Smooth muscle cell (in vitro differentiated cells): Measurements from ENCODE around the gene MAP3K10. TPM values are rescaled to one million over a fixed set of nuclear protein-coding genes. Genes with fewer than 3 reads are reported as not detected.

Source experiments
- DNase-seq: peaks from one replicate; lab custom pipeline; 2025; ENCODE audit not compliant: unreplicated experiment; lab: John Stamatoyannopoulos, UW
- H2AFZ ChIP-seq: fragments of 200-600 bp; sonication (generic); 2 replicates; pipeline ENCODE4 v1.6.0; 2016; ENCODE audit warnings: antibody characterized with exemption, low read depth, mild to moderate bottlenecking
- H3F3A ChIP-seq: fragments of 200-600 bp; sonication (generic); 2 replicates; pipeline ENCODE4 v1.6.0; 2017; ENCODE audit warnings: antibody characterized with exemption, low read depth
- H3K27ac ChIP-seq: fragments of 200-600 bp; sonication (generic); 2 replicates; pipeline ENCODE4 v1.5.1; 2016; ENCODE audit warnings: low read depth, mild to moderate bottlenecking
- H3K27me3 ChIP-seq: fragments of 200-600 bp; sonication (generic); 2 replicates; pipeline ENCODE4 v1.6.1; 2016; ENCODE audit warnings: low read depth, mild to moderate bottlenecking
- H3K36me3 ChIP-seq: fragments of 200-600 bp; sonication (generic); 2 replicates; pipeline ENCODE4 v1.5.1; 2016; ENCODE audit warnings: low read depth
- H3K4me1 ChIP-seq: fragments of 200-600 bp; sonication (generic); 2 replicates; pipeline ENCODE4 v1.5.1; 2016; ENCODE audit warnings: low read depth
- H3K4me2 ChIP-seq: fragments of 200-600 bp; sonication (generic); 2 replicates; pipeline ENCODE4 v1.6.0; 2016; ENCODE audit warnings: mild to moderate bottlenecking
- H3K4me3 ChIP-seq: fragments of 200-600 bp; sonication (generic); 2 replicates; pipeline ENCODE4 v1.5.1; 2016; ENCODE audit warnings: mild to moderate bottlenecking
- H3K79me2 ChIP-seq: fragments of 200-600 bp; sonication (generic); 2 replicates; pipeline ENCODE4 v1.6.0; 2016; ENCODE audit warnings: low read depth, mild to moderate bottlenecking
- H3K9ac ChIP-seq: fragments of 200-600 bp; sonication (generic); 2 replicates; pipeline ENCODE4 v1.6.0; 2016; ENCODE audit warnings: low read depth
- H3K9me3 ChIP-seq: fragments of 200-600 bp; sonication (generic); replicated peaks from 2 replicates; pipeline ENCODE4 v1.5.1; 2016; ENCODE audit warnings: low read depth
- H4K20me1 ChIP-seq: fragments of 200-600 bp; sonication (generic); 2 replicates; pipeline ENCODE4 v1.6.0; 2016; ENCODE audit warnings: low read depth
- WGBS: methylation state at CpG from one replicate; pipeline ENCODE4 v1.1.7; 2016; ENCODE audit warnings: low lambda C conversion rate; 5-methylcytosine and 5-hydroxymethylcytosine counted together
- polyA plus RNA-seq: library from polyadenylated mRNA; unstranded; fragments of >200 nt; fragmentation: Nextera tagmentation; extraction: Ambion mirVana; gene quantifications from 2 replicates; pipeline ENCODE4 v1.2.1, GENCODE V29; 2016
- total RNA-seq: library from RNA; depleted of rRNA; stranded (reverse); fragments of >200 nt; gene quantifications from 2 replicates; pipeline ENCODE4 v1.2.3, GENCODE V29; 2014
- TF ChIP-seq, protein P1 (sequence below): fragments of 200-600 bp; sonication (generic); IDR thresholded peaks from 2 replicates; pipeline ENCODE4 v1.5.1; 2017; ENCODE audit warnings: borderline replicate concordance, mild to moderate bottlenecking, antibody characterized with exemption; ENCODE audit not compliant: insufficient read depth, poor library complexity, severe bottlenecking

The MAP3K10 gene
- total and polyA plus RNA-seq, 2 experiments from 2014 or later: 4.4 to 7.8 TPM

GRCh38 chr19:40205760-40206159 is 14.5 kb downstream of the MAP3K10 start:
- Histone ChIP-seq H3K4me2 (no peak overlapping the region), H3K9me3 (no peaks in the 10 kb centered on the region), H3K9ac (no peak overlapping the region), H3K4me3 (no peak overlapping the region), H3K79me2 (no peaks in the 10 kb centered on the region), H4K20me1 (no peaks in the 10 kb centered on the region), H3F3A (no peaks in the 10 kb centered on the region), H3K4me1 (no peaks in the 10 kb centered on the region), H3K36me3 (no peaks in the 10 kb centered on the region), H3K27me3 (no peaks in the 10 kb centered on the region), H2AFZ (no peak overlapping the region), H3K27ac (no peak overlapping the region)
- no peak for DNase-seq
- TF ChIP-seq, protein P1, sequence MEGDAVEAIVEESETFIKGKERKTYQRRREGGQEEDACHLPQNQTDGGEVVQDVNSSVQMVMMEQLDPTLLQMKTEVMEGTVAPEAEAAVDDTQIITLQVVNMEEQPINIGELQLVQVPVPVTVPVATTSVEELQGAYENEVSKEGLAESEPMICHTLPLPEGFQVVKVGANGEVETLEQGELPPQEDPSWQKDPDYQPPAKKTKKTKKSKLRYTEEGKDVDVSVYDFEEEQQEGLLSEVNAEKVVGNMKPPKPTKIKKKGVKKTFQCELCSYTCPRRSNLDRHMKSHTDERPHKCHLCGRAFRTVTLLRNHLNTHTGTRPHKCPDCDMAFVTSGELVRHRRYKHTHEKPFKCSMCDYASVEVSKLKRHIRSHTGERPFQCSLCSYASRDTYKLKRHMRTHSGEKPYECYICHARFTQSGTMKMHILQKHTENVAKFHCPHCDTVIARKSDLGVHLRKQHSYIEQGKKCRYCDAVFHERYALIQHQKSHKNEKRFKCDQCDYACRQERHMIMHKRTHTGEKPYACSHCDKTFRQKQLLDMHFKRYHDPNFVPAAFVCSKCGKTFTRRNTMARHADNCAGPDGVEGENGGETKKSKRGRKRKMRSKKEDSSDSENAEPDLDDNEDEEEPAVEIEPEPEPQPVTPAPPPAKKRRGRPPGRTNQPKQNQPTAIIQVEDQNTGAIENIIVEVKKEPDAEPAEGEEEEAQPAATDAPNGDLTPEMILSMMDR: no peak
- 96% methylated on average over 17 of the region's 21 CpGs for WGBS

DNA sequence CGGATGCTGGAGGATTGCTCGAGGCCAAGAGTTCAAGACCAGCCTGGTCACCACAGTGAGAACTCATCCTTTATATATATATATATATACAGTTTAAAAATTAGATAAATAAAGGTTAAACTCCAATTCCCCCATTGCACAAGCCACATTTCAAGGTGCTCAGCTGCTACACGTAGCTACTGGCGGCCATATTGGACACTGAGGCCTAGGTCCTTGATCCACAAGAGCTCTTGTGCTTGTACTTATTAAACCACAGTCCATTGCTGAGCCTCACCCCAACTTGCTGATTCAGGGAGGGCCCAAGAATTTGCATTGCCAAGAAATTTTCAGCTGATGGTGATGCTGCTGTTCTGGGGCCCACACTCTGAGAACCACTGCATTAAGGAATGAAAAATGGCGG is 17.4 kb downstream of the MAP3K10 start:
- no peak overlapping the region for H2AFZ ChIP-seq
- no peaks in the 10 kb centered on the region for H3K9me3 ChIP-seq
- DNase-seq: no peak
- 96% methylated on average over 5 of the region's 5 CpGs for WGBS
- no peaks in the 10 kb centered on the region for H4K20me1 ChIP-seq
- H3K36me3 ChIP-seq: no peaks in the 10 kb centered on the region
- no peaks in the 10 kb centered on the region for H3F3A ChIP-seq
- no peaks in the 10 kb centered on the region for H3K79me2 ChIP-seq
- H3K4me3 ChIP-seq: no peak overlapping the region
- no peak overlapping the region for H3K9ac ChIP-seq
- no peaks in the 10 kb centered on the region for H3K4me1 ChIP-seq
- TF ChIP-seq, protein P1: no peak
- no peak overlapping the region for H3K27ac ChIP-seq
- H3K4me2 ChIP-seq: no peak overlapping the region
- H3K27me3 ChIP-seq: no peaks in the 10 kb centered on the region

DNA sequence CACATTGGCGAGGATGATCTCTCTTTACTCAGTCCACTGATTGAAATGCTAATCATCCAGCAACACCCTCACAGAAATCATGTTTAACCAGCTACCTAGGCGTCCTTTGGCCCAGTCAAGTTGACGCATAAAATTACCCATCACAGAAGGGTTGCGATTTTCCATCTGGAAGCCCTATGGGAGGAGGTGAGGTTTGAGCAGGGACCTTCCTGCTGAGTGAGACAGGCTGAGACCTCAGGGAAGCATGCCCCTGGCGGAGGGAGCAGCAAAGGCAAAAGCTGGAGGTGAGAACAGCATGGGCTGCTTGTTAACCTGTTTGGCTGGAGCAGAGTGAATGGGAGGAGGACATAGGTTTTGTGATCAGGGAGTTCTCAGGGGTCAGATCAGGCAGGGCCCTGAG is 19.7 kb downstream of the MAP3K10 start:
- 89% methylated on average over 5 of the region's 5 CpGs for WGBS
- Histone ChIP-seq H3K27ac (no peak overlapping the region), H3K27me3 (peaks cover 3% of the 10 kb centered on the region), H3K9me3 (no peaks in the 10 kb centered on the region), H3K4me1 (no peaks in the 10 kb centered on the region), H3K9ac (no peak overlapping the region), H3K4me2 (no peak overlapping the region), H3K36me3 (no peaks in the 10 kb centered on the region), H3F3A (no peaks in the 10 kb centered on the region), H4K20me1 (no peaks in the 10 kb centered on the region), H3K4me3 (no peak overlapping the region), H2AFZ (no peak overlapping the region), H3K79me2 (no peaks in the 10 kb centered on the region)
- TF ChIP-seq, protein P1: no peak
- no peak for DNase-seq

DNA sequence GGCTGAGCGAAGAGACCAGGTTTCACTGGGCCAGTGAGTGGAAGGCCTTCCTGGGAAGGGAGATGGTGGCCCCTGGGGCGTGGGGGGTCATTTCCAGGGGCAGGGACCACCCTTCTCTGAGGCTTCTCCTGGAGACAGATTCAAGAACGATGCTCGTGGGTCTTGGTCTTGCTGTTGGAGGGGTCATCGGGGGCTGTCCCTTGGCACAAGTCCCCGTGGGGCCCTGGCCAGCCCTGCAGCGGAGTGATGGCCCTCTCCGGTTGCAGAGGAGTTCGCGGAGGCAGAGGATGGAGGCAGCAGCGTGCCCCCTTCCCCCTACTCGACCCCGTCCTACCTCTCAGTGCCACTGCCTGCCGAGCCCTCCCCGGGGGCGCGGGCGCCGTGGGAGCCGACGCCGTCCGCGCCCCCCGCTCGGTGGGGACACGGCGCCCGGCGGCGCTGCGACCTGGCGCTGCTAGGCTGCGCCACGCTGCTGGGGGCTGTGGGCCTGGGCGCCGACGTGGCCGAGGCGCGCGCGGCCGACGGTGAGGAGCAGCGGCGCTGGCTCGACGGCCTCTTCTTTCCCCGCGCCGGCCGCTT is 22.1 kb downstream of the MAP3K10 start:
- TF ChIP-seq, protein P1: no peak
- Histone ChIP-seq H3K4me1 (no peaks in the 10 kb centered on the region), H3K4me2 (no peak overlapping the region), H3K79me2 (no peaks in the 10 kb centered on the region), H3K27me3 (peaks cover 27% of the 10 kb centered on the region), H3K4me3 (no peak overlapping the region), H3F3A (no peaks in the 10 kb centered on the region), H3K9ac (no peak overlapping the region), H2AFZ (no peak overlapping the region), H3K27ac (no peak overlapping the region), H3K9me3 (no peaks in the 10 kb centered on the region), H4K20me1 (no peaks in the 10 kb centered on the region), H3K36me3 (no peaks in the 10 kb centered on the region)
- DNase-seq: no peak
- WGBS: 98% methylated on average over 21 of the region's 53 CpGs
